Measurements from ENCODE around the gene SPATA9.
"Not testable (repeated sequence)": the region's sequence is repeated elsewhere in the genome, so short reads cannot be mapped to it uniquely, and the experiment has no call there.

SPATA9 gene

GRCh38 chr5:95709967-95710650, 27.3 kb upstream of the SPATA9 start:
- no peak overlapping the region for H3K4me2 ChIP-seq (ENCODE audit: low read length)
- no peaks in the 10 kb centered on the region for H3K79me2 ChIP-seq (ENCODE audit: control insufficient read depth, low read length)
- TF ChIP-seq EZH2phosphoT487 (IDR thresholded peaks at IDR 0.05; ENCODE audit: borderline replicate concordance, low read length) (no peak), CTCF (IDR thresholded peaks at IDR 0.05; ENCODE audit: low read depth, low read length, poor library complexity, severe bottlenecking) (no peak)
- H3K4me1 ChIP-seq (ENCODE audit: control insufficient read depth, low read length) = no peaks in the 10 kb centered on the region
- H3K36me3 ChIP-seq (ENCODE audit: control insufficient read depth, low read length) = no peaks in the 10 kb centered on the region
- no peaks in the 10 kb centered on the region for H4K20me1 ChIP-seq (ENCODE audit: control insufficient read depth, insufficient read depth, low read depth, low read length)
- H3K27ac ChIP-seq (ENCODE audit: low read depth, low read length) = no peak overlapping the region
- no peaks in the 10 kb centered on the region for H3K9me2 ChIP-seq (replicated peaks; ENCODE audit: control insufficient read depth, low read length)
- H3K27me3 ChIP-seq (ENCODE audit: control insufficient read depth, low read length) = no peaks in the 10 kb centered on the region
- H3K4me3 ChIP-seq (ENCODE audit: low read length) = no peak overlapping the region
- no peaks in the 10 kb centered on the region for H3F3A ChIP-seq (ENCODE audit: control insufficient read depth, insufficient read depth)
- H3K9me3 ChIP-seq (ENCODE audit: control insufficient read depth, insufficient read depth, low read length) = no peaks in the 10 kb centered on the region

- no peaks in the 10 kb centered on the region for H3K79me2 ChIP-seq (ENCODE audit: control insufficient read depth, low read length)
- TF ChIP-seq CTCF (IDR thresholded peaks at IDR 0.05; ENCODE audit: low read depth, low read length, poor library complexity, severe bottlenecking) (no peak), EZH2phosphoT487 (IDR thresholded peaks at IDR 0.05; ENCODE audit: borderline replicate concordance, low read length) (no peak)
- H3K27me3 ChIP-seq (ENCODE audit: control insufficient read depth, low read length) = no peaks in the 10 kb centered on the region
- no peaks in the 10 kb centered on the region for H3K9me3 ChIP-seq (ENCODE audit: control insufficient read depth, insufficient read depth, low read length)
- no peaks in the 10 kb centered on the region for H3F3A ChIP-seq (ENCODE audit: control insufficient read depth, insufficient read depth)
- no peak overlapping the region for H3K4me2 ChIP-seq (ENCODE audit: low read length)
- H3K9me2 ChIP-seq (replicated peaks; ENCODE audit: control insufficient read depth, low read length) = no peaks in the 10 kb centered on the region
- H3K36me3 ChIP-seq (ENCODE audit: control insufficient read depth, low read length) = no peaks in the 10 kb centered on the region
- no peak overlapping the region for H3K4me3 ChIP-seq (ENCODE audit: low read length)
- no peak overlapping the region for H3K27ac ChIP-seq (ENCODE audit: low read depth, low read length)
- no peaks in the 10 kb centered on the region for H3K4me1 ChIP-seq (ENCODE audit: control insufficient read depth, low read length)
- H4K20me1 ChIP-seq (ENCODE audit: control insufficient read depth, insufficient read depth, low read depth, low read length) = no peaks in the 10 kb centered on the region
These were observed 26.1 kb upstream of the SPATA9 start for GRCh38 chr5:95708876-95709275.

GRCh38 chr5:95707534-95708188, 24.9 kb upstream of the SPATA9 start:
- H3K79me2 ChIP-seq (ENCODE audit: control insufficient read depth, low read length); H3K27me3 ChIP-seq (ENCODE audit: control insufficient read depth, low read length); H3K4me1 ChIP-seq (ENCODE audit: control insufficient read depth, low read length); H3K9me3 ChIP-seq (ENCODE audit: control insufficient read depth, insufficient read depth, low read length); H3F3A ChIP-seq (ENCODE audit: control insufficient read depth, insufficient read depth); H3K27ac ChIP-seq (ENCODE audit: low read depth, low read length); H4K20me1 ChIP-seq (ENCODE audit: control insufficient read depth, insufficient read depth, low read depth, low read length); H3K9me2 ChIP-seq (replicated peaks; ENCODE audit: control insufficient read depth, low read length); H3K36me3 ChIP-seq (ENCODE audit: control insufficient read depth, low read length); H3K4me2 ChIP-seq (ENCODE audit: low read length); H3K4me3 ChIP-seq (ENCODE audit: low read length): not testable (repeated sequence)

- H3K4me1 ChIP-seq (ENCODE audit: control insufficient read depth, low read length) = no peaks in the 10 kb centered on the region
- no peak overlapping the region for H3K4me2 ChIP-seq (ENCODE audit: low read length)
- H3K36me3 ChIP-seq (ENCODE audit: control insufficient read depth, low read length) = no peaks in the 10 kb centered on the region
- H3K4me3 ChIP-seq (ENCODE audit: low read length) = no peak overlapping the region
- no peak overlapping the region for H3K27ac ChIP-seq (ENCODE audit: low read depth, low read length)
- no peaks in the 10 kb centered on the region for H4K20me1 ChIP-seq (ENCODE audit: control insufficient read depth, insufficient read depth, low read depth, low read length)
- H3K9me2 ChIP-seq (replicated peaks; ENCODE audit: control insufficient read depth, low read length) = no peaks in the 10 kb centered on the region
- no peaks in the 10 kb centered on the region for H3K9me3 ChIP-seq (ENCODE audit: control insufficient read depth, insufficient read depth, low read length)
- no peaks in the 10 kb centered on the region for H3K27me3 ChIP-seq (ENCODE audit: control insufficient read depth, low read length)
- no peak for TF ChIP-seq EZH2phosphoT487 (IDR thresholded peaks at IDR 0.05; ENCODE audit: borderline replicate concordance, low read length)
- TF ChIP-seq CTCF (IDR thresholded peaks at IDR 0.05; ENCODE audit: low read depth, low read length, poor library complexity, severe bottlenecking) = no peak
- H3K79me2 ChIP-seq (ENCODE audit: control insufficient read depth, low read length) = no peaks in the 10 kb centered on the region
- no peaks in the 10 kb centered on the region for H3F3A ChIP-seq (ENCODE audit: control insufficient read depth, insufficient read depth)
These were observed 24.3 kb upstream of the SPATA9 start for GRCh38 chr5:95707055-95707454.

GRCh38 chr5:95706196-95706595, 23.4 kb upstream of the SPATA9 start:
- H3K9me2 ChIP-seq (replicated peaks; ENCODE audit: control insufficient read depth, low read length); H3K4me3 ChIP-seq (ENCODE audit: low read length); H3K27ac ChIP-seq (ENCODE audit: low read depth, low read length); H3F3A ChIP-seq (ENCODE audit: control insufficient read depth, insufficient read depth); H3K27me3 ChIP-seq (ENCODE audit: control insufficient read depth, low read length); H3K36me3 ChIP-seq (ENCODE audit: control insufficient read depth, low read length); H3K4me2 ChIP-seq (ENCODE audit: low read length); H3K79me2 ChIP-seq (ENCODE audit: control insufficient read depth, low read length); H4K20me1 ChIP-seq (ENCODE audit: control insufficient read depth, insufficient read depth, low read depth, low read length); H3K9me3 ChIP-seq (ENCODE audit: control insufficient read depth, insufficient read depth, low read length); H3K4me1 ChIP-seq (ENCODE audit: control insufficient read depth, low read length): not testable (repeated sequence)
